Ovary (tissue), 3 donors: Measurements from ENCODE around the gene ARFGAP1.

Source experiments
- POLR2A ChIP-seq: fragments of 450-650 bp; IDR thresholded peaks from one replicate; pipeline ENCODE4 v1.6.1; 2017; ENCODE audit warnings: antibody characterized with exemption, mild to moderate bottlenecking, moderate library complexity
- TF ChIP-seq, protein P1 (sequence below), 3 donors: fragments of 450-650 bp in 2 of 3; fragments of 200-600 bp in 1 of 3; IDR thresholded peaks; one replicate each; pipeline versions ENCODE4 v1.5.1 to v1.8.0; 2016 to 2022; ENCODE audit warnings: antibody characterized with exemption in 3 of 3, mild to moderate bottlenecking in 1 of 3
- donor health status: DM: no; HTN: no; CAD: no.

DNA sequence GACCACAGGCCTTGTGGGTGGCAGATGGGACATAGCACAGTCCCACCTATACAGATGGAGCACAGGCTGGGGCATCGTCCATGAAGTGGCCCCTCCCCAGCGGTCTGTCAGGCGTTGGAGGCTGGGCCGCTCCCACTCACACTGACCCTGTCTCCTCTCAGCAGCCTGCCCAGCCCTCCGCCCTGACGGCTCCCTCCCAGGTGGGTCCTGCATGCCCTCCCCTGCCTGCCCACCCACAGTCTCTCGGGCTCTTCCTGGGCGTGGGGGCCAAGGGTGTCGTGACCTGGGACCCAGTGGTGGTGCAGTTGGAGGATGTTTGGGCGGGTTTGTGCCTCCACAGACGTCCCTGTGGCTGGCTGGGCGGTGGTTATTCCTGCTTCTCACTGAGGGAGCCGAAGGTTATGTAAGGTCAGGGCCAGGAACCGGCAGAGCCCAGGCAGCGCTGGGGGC lies 42.7 kb downstream of the ARFGAP1 start:
- TF ChIP-seq, protein P1, sequence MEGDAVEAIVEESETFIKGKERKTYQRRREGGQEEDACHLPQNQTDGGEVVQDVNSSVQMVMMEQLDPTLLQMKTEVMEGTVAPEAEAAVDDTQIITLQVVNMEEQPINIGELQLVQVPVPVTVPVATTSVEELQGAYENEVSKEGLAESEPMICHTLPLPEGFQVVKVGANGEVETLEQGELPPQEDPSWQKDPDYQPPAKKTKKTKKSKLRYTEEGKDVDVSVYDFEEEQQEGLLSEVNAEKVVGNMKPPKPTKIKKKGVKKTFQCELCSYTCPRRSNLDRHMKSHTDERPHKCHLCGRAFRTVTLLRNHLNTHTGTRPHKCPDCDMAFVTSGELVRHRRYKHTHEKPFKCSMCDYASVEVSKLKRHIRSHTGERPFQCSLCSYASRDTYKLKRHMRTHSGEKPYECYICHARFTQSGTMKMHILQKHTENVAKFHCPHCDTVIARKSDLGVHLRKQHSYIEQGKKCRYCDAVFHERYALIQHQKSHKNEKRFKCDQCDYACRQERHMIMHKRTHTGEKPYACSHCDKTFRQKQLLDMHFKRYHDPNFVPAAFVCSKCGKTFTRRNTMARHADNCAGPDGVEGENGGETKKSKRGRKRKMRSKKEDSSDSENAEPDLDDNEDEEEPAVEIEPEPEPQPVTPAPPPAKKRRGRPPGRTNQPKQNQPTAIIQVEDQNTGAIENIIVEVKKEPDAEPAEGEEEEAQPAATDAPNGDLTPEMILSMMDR (IDR thresholded peaks at IDR 0.05) = no peak
- TF ChIP-seq POLR2A = no peak
